Endothelial cell of umbilical vein (primary cell): ENCODE results near the gene PTOV1. TPM values are rescaled to one million over a fixed set of nuclear protein-coding genes. Genes with fewer than 3 reads are reported as not detected.

ENCODE experiments used
- BruUV-seq: library from RNA; stranded (reverse); fragments of 400-500 nt; replicated peaks from 2 replicates; lab custom pipeline; 2021; lab: Mats Ljungman, UMichigan
- CTCF ChIA-PET: fragments of 300-600, 350-600 bp; sonication (Branson Sonifier 250); formaldehyde crosslinking; loops from one replicate; lab custom pipeline; 2021; ENCODE audit warnings: antibody characterized with exemption, inconsistent platforms; lab: Charles Lee
- POLR2A ChIA-PET: fragments of 300-600, 350-600 bp; sonication (Branson Sonifier 250); formaldehyde crosslinking; loops from one replicate; lab custom pipeline; 2021; ENCODE audit warnings: antibody characterized with exemption, inconsistent platforms; lab: Charles Lee
- DNase-seq: peaks from one replicate; pipeline ENCODE4 v3.0.0-alpha.2; 2011; ENCODE audit warnings: low read depth, low spot score
- FAIRE-seq: peaks from 2 replicates; lab custom pipeline; 2011; peaks lifted over from hg19 to GRCh38; lab: Jason Lieb, UNC
- H2AFZ ChIP-seq: 2 replicates; pipeline ENCODE4 v1.6.0; 2012; ENCODE audit warnings: low read depth, low read length, control low read depth, inconsistent platforms
- H3K27ac ChIP-seq: 2 replicates; pipeline ENCODE4 v1.5.1; 2011; ENCODE audit warnings: low read depth, mild to moderate bottlenecking, control low read depth, low read length, moderate library complexity; ENCODE audit not compliant: insufficient read depth
- H3K27me3 ChIP-seq, 2 experiments: 2 replicates each; pipeline versions ENCODE4 v1.6.0 to v1.6.1; 2011; ENCODE audit warnings: low read length in 2 of 2, mixed read lengths in 1 of 2; ENCODE audit not compliant: control insufficient read depth in 2 of 2, insufficient read depth in 2 of 2
- H3K36me3 ChIP-seq, 2 experiments: 2 replicates in 1 of 2; 3 replicates in 1 of 2; pipeline ENCODE4 v1.5.1; 2011; ENCODE audit warnings: low read length in 2 of 2, mild to moderate bottlenecking in 1 of 2, moderate library complexity in 1 of 2; ENCODE audit not compliant: control insufficient read depth in 2 of 2, insufficient read depth in 2 of 2; ENCODE audit errors: extremely low read depth in 1 of 2
- H3K4me1 ChIP-seq: 3 replicates; pipeline ENCODE4 v1.5.1; 2011; ENCODE audit warnings: mild to moderate bottlenecking, low read length; ENCODE audit not compliant: control insufficient read depth, insufficient read depth; ENCODE audit errors: extremely low read depth
- H3K4me2 ChIP-seq: 2 replicates; pipeline ENCODE4 v1.6.1; 2011; ENCODE audit warnings: low read length, control low read depth, mixed read lengths; ENCODE audit not compliant: insufficient read depth
- H3K4me3 ChIP-seq, 3 experiments: fragments of 200-600 bp in 1 of 3; sonication (generic), shearing (Covaris generic) in 1 of 3; replicated peaks in 1 of 3; 2 replicates each; pipeline ENCODE4 v1.5.1; 2011 to 2016; ENCODE audit warnings: control low read depth in 3 of 3, low read length in 3 of 3, mild to moderate bottlenecking in 2 of 3, inconsistent platforms in 1 of 3, low read depth in 1 of 3, moderate library complexity in 1 of 3; ENCODE audit not compliant: insufficient read depth in 1 of 3
- H3K79me2 ChIP-seq: 2 replicates; pipeline ENCODE4 v1.6.0; 2012; ENCODE audit warnings: low read length, inconsistent platforms; ENCODE audit not compliant: control insufficient read depth, insufficient read depth
- H3K9ac ChIP-seq: replicated peaks from 2 replicates; pipeline ENCODE3; 2011; ENCODE audit warnings: low read length, control low read depth; ENCODE audit not compliant: insufficient read depth; ENCODE audit errors: extremely low read depth
- H3K9me1 ChIP-seq: replicated peaks from 3 replicates; pipeline ENCODE4 v1.6.0; 2011; ENCODE audit warnings: mild to moderate bottlenecking, low read length; ENCODE audit not compliant: control insufficient read depth, insufficient read depth; ENCODE audit errors: extremely low read depth
- H3K9me3 ChIP-seq: replicated peaks from 2 replicates; pipeline ENCODE4 v1.5.1; 2012; ENCODE audit warnings: low read length, inconsistent platforms; ENCODE audit not compliant: control insufficient read depth, insufficient read depth
- H4K20me1 ChIP-seq: replicated peaks from 2 replicates; pipeline ENCODE3; 2011; ENCODE audit warnings: mild to moderate bottlenecking, low read length; ENCODE audit not compliant: control insufficient read depth, insufficient read depth; ENCODE audit errors: extremely low read depth
- EZH2 ChIP-seq: IDR thresholded peaks from 2 replicates; pipeline ENCODE4 v1.6.1; 2012; ENCODE audit warnings: borderline replicate concordance, low read depth, mild to moderate bottlenecking, moderate library complexity, low read length, inconsistent platforms; ENCODE audit not compliant: severe bottlenecking
- FOS ChIP-seq: IDR thresholded peaks from 2 replicates; pipeline ENCODE4 v1.6.1; 2011; ENCODE audit warnings: mild to moderate bottlenecking, low read length, moderate library complexity, borderline replicate concordance; ENCODE audit not compliant: insufficient read depth
- GATA2 ChIP-seq: IDR thresholded peaks from 2 replicates; pipeline ENCODE4 v1.7.0; 2011; ENCODE audit warnings: low read depth, mild to moderate bottlenecking, moderate library complexity, mixed read lengths, low read length; ENCODE audit not compliant: insufficient read length, insufficient read depth
- JUN ChIP-seq: IDR thresholded peaks from 2 replicates; pipeline ENCODE4 v1.6.1; 2011; ENCODE audit warnings: borderline replicate concordance, low read depth; ENCODE audit not compliant: insufficient read length, insufficient read depth
- MYC ChIP-seq: IDR thresholded peaks from one replicate; pipeline ENCODE4 v1.6.1; 2011; ENCODE audit warnings: mild to moderate bottlenecking, low read depth, low read length
- POLR2A ChIP-seq: IDR thresholded peaks from 2 replicates; pipeline ENCODE4 v1.6.1; 2012; ENCODE audit warnings: low read depth, mild to moderate bottlenecking, control low read depth, low read length
- POLR2AphosphoS5 ChIP-seq: IDR thresholded peaks from 2 replicates; pipeline ENCODE4 v1.6.1; 2012; ENCODE audit warnings: low read depth, mild to moderate bottlenecking, control low read depth, low read length, moderate library complexity; ENCODE audit not compliant: insufficient read depth
- dilution Hi-C: fragments of 300-500 bp; cut with MboI; formaldehyde crosslinking; loops from one replicate; pipeline ENCODE4 v1.15.0; 2019; ENCODE audit warnings: low sequenced_read_pairs; ENCODE audit not compliant: extremely low pct_ligation_motif_present
- intact Hi-C: fragments of 100-400 bp; cut with micrococcal nuclease; formaldehyde crosslinking; loops from one replicate; pipeline ENCODE4 v1.10.0; 2022
- polyA plus RNA-seq, 4 experiments: library from polyadenylated mRNA; depleted of rRNA in 3 of 4; stranded (reverse) in 3 of 4; unstranded in 1 of 4; fragments of >200 nt; gene quantifications; 2 replicates each; pipeline versions ENCODE4 v1.2.1 to v1.2.3, GENCODE V29; 2011 to 2012; ENCODE audit warnings: missing spikeins in 1 of 4
- total RNA-seq: library from RNA; stranded (reverse); gene quantifications from 2 replicates; pipeline ENCODE4 v1.2.3, GENCODE V29; 2021
- TF ChIP-seq, protein P1 (sequence below): IDR thresholded peaks from 2 replicates; pipeline ENCODE4 v1.6.1; 2011; ENCODE audit not compliant: insufficient read depth, insufficient read length
- TF ChIP-seq, protein P2 (sequence below), 2 donors: IDR thresholded peaks; 1 replicate in 1 of 2; 2 replicates in 1 of 2; pipeline ENCODE4 v1.5.1; 2011; ENCODE audit warnings: low read length in 2 of 2, mild to moderate bottlenecking in 2 of 2, moderate library complexity in 2 of 2, control low read depth in 1 of 2, inconsistent platforms in 1 of 2, low read depth in 1 of 2; ENCODE audit not compliant: insufficient read depth in 1 of 2; ENCODE audit errors: extremely low read depth in 1 of 2

PTOV1 gene
- total and polyA plus RNA-seq, 2 donors (not counting 3 experiments of a cell fraction or from before 2014, with no cell fraction given) = 116 to 184 TPM

DNA sequence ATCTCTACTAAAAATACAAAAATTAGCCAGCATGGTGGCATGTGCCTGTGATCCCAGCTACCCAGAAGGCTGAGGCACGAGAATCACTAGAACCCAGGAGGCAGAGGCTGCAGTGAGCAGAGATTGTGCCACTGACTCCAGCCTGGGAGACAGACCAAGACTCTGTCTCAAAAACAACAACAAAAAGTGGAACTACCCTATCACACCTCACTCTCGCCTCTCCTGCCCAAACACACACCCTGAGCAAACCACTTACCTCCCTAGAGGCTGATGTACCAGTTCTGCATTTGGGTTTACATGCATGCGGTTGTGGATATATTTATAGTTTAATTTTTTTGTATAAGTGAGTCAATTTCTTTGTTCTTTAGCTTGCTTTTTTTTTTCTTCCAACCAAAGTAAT lies 7.7 kb upstream of the PTOV1 start:
- Histone ChIP-seq H3K27ac (no peak overlapping the region), H3K27me3 (no peaks in the 10 kb centered on the region), H3K4me3 (no peak overlapping the region), H3K79me2 (no peaks in the 10 kb centered on the region), H4K20me1 (no peaks in the 10 kb centered on the region), H3K4me2 (no peak overlapping the region), H3K36me3 (peaks cover 2 to 5% of the 10 kb centered on the region in 2 experiments), H3K9ac (no peak overlapping the region), H3K9me1 (no peaks in the 10 kb centered on the region), H3K9me3 (no peaks in the 10 kb centered on the region), H2AFZ (no peak overlapping the region), H3K4me1 (no peaks in the 10 kb centered on the region)
- no peak for DNase-seq
- TF ChIP-seq, protein P1, sequence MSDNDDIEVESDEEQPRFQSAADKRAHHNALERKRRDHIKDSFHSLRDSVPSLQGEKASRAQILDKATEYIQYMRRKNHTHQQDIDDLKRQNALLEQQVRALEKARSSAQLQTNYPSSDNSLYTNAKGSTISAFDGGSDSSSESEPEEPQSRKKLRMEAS = no peak
- no peak for TF ChIP-seq POLR2A
- TF ChIP-seq GATA2 = no peak
- intact Hi-C loops = no loop called here
- no TSS peak for BruUV-seq
- dilution Hi-C loops = no loop called here
- no peak for FAIRE-seq
- ChIA-PET POLR2A (no interaction called here), CTCF (no interaction called here)

DNA sequence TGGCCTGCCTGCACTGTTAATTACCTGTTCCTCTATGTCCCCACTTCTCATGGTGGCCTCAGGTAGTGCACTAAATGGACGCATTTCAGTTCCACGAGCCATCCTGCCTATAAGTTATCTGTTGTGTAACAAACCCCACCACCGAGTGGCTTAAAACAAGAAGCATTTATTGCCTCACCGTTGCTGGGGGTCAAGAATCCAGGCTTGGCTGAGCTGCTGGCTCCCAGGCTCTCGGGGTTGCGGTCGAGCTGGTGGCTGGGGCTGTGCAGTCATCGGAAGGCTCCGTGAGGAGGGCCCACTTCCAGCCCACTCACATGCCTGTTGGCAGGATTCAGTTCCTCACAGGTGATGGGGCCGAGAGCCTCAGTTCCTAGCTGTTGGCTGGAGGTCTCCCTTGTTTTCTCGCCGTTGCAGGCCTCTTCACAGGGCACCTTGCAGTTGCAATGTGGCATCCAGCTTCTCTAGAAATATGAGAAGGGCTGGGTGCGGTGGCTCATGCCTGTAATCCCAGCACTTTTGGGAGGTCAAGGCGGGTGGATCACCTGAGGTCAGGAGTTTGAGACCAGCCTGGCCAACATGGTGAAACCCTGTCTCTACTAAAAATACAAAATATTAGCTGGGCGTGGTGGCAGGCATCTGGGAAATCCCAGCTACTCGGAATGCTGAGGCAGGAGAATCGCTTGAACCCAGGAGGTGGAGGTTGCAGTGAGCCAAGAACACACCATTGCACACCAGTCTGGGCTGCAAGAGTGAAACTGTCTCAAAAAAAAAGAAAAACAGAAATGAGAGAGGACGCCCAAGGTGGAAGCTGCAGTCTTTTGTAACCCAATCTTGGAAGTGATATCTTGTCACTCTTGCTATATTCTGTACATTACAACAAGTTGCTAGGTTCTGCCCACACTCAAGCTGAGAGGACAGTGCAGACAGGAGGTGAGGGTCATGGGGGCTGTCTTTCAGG lies 6.5 kb upstream of the PTOV1 start:
- no peaks in the 10 kb centered on the region for H3K9me3 ChIP-seq
- H3K27me3 ChIP-seq = no peaks in the 10 kb centered on the region
- H3K9ac ChIP-seq = no peak overlapping the region
- no peak for DNase-seq
- H2AFZ ChIP-seq = no peak overlapping the region
- no peak overlapping the region for H3K4me3 ChIP-seq
- H3K4me1 ChIP-seq = peaks cover 5% of the 10 kb centered on the region
- H3K9me1 ChIP-seq = no peaks in the 10 kb centered on the region
- FAIRE-seq = no peak
- BruUV-seq = no TSS peak
- H3K27ac ChIP-seq = no peak overlapping the region
- dilution Hi-C loops (no loop called here), intact Hi-C loops (no loop called here)
- CTCF ChIA-PET = no interaction called here
- H4K20me1 ChIP-seq = no peaks in the 10 kb centered on the region
- no peak overlapping the region for H3K4me2 ChIP-seq
- H3K36me3 ChIP-seq = peaks cover 2 to 4% of the 10 kb centered on the region in 2 experiments
- no peak for TF ChIP-seq GATA2
- no peak for TF ChIP-seq MYC
- no peak for TF ChIP-seq POLR2A
- no peak for TF ChIP-seq JUN
- TF ChIP-seq, protein P1 = no peak
- no peak for TF ChIP-seq POLR2AphosphoS5
- TF ChIP-seq, protein P2, sequence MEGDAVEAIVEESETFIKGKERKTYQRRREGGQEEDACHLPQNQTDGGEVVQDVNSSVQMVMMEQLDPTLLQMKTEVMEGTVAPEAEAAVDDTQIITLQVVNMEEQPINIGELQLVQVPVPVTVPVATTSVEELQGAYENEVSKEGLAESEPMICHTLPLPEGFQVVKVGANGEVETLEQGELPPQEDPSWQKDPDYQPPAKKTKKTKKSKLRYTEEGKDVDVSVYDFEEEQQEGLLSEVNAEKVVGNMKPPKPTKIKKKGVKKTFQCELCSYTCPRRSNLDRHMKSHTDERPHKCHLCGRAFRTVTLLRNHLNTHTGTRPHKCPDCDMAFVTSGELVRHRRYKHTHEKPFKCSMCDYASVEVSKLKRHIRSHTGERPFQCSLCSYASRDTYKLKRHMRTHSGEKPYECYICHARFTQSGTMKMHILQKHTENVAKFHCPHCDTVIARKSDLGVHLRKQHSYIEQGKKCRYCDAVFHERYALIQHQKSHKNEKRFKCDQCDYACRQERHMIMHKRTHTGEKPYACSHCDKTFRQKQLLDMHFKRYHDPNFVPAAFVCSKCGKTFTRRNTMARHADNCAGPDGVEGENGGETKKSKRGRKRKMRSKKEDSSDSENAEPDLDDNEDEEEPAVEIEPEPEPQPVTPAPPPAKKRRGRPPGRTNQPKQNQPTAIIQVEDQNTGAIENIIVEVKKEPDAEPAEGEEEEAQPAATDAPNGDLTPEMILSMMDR (IDR thresholded peaks at IDR 0.05; ENCODE audit: extremely low read depth in 1 of 2, insufficient read depth in 1 of 2, low read depth in 1 of 2, low read length in 2 of 2) = no peak
- TF ChIP-seq EZH2 = no peak
- no peak for TF ChIP-seq FOS
- H3K79me2 ChIP-seq = no peaks in the 10 kb centered on the region
- POLR2A ChIA-PET = no interaction called here
